ENCODE data around the gene PNMA1.

DNA sequence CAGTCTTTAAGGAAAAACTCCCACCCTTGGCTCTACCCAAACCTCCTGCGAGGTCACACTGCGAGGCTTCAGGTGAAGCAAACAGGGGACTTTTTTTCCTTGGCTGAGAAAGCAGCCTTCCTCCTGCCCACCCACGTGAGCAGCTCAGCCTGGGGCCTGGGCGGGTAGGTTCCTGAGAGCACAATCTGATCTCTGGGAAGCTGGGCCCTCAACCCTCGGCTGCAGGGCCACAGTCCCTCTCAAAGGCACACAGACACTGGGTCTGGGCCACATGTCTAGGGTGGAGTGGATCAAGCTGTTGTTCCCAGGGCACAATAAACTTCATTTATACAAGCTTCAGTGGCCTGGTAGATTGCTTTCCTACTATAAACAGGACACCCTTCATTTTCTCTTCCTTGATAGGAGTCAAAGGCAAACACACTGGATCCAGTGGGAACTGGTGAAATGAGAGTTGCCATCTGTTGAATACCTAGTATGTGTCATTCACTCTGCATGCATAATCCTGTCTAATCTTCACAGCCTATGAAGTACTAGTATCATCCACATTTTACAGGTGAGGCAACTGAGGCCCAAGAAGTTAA is 41.3 kb upstream of the PNMA1 start:
- TF ChIP-seq BHLHE40 (IDR thresholded peaks at IDR 0.05; ENCODE audit: borderline replicate concordance) (no peak), ZNF384 (IDR thresholded peaks at IDR 0.05) (no peak), NFRKB (IDR thresholded peaks at IDR 0.05) (no peak), CTBP1 (IDR thresholded peaks at IDR 0.05; ENCODE audit: borderline replicate concordance) (no peak), FOXK2 (IDR thresholded peaks at IDR 0.05) (no peak), FOXM1 (IDR thresholded peaks at IDR 0.05; ENCODE audit: borderline replicate concordance) (no peak), SUZ12 (IDR thresholded peaks at IDR 0.05) (no peak), TARDBP (IDR thresholded peaks at IDR 0.05) (no peak), ELF4 (IDR thresholded peaks at IDR 0.05) (no peak)
- TF ChIP-seq, protein P1, sequence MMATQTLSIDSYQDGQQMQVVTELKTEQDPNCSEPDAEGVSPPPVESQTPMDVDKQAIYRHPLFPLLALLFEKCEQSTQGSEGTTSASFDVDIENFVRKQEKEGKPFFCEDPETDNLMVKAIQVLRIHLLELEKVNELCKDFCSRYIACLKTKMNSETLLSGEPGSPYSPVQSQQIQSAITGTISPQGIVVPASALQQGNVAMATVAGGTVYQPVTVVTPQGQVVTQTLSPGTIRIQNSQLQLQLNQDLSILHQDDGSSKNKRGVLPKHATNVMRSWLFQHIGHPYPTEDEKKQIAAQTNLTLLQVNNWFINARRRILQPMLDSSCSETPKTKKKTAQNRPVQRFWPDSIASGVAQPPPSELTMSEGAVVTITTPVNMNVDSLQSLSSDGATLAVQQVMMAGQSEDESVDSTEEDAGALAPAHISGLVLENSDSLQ (IDR thresholded peaks at IDR 0.05): no peak

Measured in HEK293T (cell line).